NCI-H146 (cell line): Measurements from ENCODE around the gene ADRM1.

ENCODE experiments used
- DNase-seq: peaks from one replicate; lab custom pipeline; 2025; lab: John Stamatoyannopoulos, UW

Gene ADRM1

GRCh38 chr20:62325172-62325905 lies 22.5 kb downstream of the ADRM1 start:
- no peak for DNase-seq

- DNase-seq: no peak
Measured at GRCh38 chr20:62326559-62326958, 23.8 kb downstream of the ADRM1 start.

DNA sequence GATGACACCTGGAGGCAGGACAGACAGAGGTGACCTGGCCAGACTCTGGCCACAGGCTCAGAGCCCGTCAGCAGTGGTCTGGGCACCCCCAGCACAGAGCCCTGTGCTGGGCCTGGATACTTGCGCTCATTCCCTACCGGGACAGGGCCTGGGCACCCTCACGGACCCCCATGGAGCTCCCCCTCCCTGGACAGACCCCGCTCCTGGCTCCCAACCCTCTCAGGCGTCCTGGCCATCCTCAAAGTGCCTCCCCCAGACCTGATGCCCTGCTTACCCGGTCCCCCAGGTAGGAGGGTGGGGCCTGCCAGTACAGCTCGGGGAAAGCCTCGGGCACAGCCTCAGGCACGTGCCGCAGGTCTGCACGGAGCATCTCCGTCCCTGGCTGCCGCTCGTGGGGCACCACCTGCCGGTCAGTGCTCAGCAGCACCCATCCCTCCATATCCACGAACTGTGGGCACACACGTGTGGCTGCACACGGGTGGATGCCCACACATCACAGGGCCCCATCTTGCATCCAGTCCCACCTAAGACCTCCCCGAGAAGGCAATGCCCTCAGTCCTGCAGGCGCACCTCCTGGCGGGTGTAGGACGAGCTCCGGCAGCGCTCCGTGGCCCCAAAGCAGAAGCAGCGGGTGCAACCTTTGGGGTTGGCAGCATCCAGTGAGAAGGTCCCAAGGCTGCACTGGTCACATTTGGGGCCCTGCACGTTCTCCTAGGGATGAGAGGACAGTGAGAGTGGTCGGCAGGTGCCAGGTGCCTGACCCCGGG lies 24.3 kb downstream of the ADRM1 start:
- no peak for DNase-seq

DNA sequence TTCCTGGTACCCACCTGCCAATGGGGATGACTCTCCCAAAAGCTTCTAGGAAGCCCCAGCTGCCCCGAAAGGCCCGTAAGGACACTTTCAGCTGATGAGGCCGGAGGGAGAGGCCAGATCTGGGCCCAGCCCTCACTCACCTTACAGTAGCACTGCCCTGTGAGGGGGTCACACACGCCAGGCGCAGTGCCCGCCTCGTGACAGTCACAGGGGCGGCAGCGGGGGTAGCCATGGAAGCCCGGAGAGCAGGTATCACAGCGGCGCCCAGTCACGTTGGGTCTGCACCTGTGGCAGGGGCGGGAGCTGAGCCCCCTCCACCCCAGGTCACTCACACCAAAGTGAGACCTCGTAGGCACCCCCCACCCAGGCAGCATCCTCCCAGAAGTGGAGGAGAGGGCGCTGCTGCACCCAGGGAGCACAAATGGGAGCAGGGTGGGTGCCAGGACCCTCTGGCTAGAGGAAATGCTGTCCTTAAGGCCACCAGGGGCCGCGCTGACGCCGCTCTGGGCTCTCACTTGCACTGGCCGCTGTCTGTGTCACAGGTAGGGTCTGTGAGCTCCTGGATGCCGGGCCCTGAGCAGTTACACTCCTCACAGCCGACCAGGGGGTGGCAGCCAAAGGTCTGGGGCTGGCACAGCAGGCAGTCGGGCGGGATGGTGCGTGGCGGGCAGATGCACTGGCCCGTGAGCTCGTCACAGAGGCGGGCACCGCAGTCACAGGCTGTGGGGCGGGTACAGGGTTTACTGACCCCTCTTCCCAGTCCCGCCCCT lies 25.1 kb downstream of the ADRM1 start:
- no peak for DNase-seq

GRCh38 chr20:62328684-62329388 lies 26.0 kb downstream of the ADRM1 start:
- DNase-seq: no peak

GRCh38 chr20:62329389-62330377 lies 26.9 kb downstream of the ADRM1 start:
- no peak for DNase-seq

DNA sequence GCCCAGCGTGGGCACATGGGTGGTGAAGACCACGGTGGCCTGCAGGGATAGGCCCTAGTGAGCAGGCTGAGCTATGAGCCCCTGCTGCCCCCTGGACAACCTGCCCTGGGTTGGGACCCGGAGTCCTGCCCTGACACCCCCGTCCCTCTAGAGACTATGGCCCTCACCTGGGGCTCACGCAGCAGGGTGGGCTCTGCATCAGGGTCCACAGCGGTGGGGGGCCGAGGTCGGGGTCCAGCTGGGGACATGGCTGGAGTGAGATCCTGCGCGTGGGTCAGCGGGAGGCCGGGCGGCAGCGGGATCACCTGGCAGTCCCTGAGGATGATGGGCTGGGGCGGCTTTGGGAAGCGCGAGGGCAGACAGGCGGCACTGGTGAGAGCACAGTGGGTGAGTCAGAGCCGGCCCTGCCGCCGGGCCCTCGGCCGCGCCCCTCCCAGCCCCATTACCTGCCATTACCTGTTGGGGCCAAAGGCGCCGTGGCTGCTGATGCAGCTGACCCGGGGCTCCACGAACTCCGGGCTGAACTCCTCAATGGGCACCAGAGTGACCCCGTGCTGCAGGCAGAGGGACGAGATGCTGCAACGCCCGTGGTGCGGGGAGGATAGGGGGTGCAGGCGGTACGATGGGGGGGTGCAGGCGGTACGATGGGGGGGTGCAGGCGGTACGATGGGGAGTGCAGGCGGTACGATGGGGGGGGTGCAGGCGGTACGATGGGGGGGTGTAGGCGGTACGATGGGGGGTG lies 27.9 kb downstream of the ADRM1 start:
- no peak for DNase-seq

DNA sequence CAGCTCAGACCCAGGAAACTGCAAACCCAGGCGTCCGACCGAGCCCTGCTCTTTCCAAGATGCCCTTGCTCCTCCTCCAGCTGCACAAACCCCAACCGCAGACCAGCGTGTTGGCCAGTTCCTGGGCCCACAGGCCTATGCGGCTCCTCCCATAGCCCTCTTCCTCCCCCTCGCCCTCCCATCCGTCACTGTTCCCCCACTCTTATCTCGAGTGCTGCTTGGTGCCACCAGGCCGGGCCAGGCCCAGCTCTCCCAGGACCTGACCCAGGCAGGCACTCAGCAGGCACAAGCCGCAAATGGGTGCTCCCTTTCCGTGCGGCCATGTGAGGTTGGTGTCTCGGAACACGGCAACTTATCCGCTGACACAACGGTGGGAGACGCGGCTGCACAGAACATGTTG lies 28.6 kb downstream of the ADRM1 start:
- no peak for DNase-seq

- no peak for DNase-seq
Measured at GRCh38 chr20:62332421-62332820, 29.6 kb downstream of the ADRM1 start.

DNA sequence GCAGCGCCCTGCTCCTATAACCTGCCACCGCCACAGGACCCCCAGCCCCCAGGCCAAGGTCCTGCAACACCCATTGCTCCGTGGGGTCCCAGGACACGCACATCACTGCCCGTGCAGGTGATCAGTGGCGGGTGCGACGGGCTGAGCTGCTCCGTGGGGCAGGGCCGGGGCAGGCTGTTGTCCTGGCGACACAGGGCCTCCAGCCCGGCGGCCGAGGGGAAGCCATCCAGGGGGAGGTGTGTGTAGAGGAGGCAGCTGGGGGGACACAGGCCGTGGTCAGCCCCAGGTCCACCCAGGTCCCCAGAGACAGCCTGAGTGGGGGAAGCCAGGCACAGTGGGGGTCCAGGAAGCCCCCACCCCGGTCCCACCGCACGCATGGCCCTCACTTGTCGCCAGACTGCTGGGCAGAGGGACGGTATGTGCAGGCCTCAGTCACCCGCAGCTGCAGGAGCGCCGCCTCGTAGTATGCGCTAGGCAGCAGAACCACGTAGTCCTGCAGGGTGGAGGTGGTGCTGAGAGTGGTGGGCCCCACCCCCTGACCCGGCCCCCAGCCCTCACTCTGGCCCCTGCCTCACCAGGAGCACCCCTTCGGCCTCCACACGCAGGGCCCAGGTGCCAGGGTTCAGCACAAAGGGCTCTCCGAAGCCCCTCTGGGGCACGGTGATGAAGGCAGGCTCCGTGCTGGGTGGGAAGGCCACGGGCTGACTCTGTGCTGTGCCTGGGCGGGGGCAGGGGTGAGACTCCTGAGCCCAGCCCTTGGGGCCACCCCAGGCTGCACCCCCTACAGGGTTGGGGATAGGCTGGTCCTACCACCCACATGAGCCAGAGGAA lies 30.4 kb downstream of the ADRM1 start:
- no peak for DNase-seq

GRCh38 chr20:62333820-62334595 lies 31.2 kb downstream of the ADRM1 start:
- DNase-seq: no peak

DNA sequence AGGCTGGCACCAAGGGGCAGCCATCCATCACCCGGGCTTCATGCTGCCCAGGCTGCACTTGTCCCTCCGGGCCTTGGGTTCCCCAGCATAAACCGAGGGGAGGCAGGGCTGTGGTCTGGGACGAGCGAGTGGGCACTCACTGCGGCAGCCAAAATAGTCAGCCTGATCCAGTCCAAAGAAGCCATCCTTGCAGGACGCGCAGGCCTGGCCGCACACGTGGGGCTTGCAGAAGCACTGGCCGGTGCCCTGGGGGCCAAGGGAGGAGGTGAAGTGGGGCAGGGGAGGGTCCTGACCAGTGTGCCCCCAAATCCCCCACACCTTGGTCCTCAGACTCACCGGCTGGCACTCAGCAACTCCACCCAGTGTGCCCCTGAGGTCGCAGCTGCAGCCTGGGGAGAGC lies 32.1 kb downstream of the ADRM1 start:
- no peak for DNase-seq

DNA sequence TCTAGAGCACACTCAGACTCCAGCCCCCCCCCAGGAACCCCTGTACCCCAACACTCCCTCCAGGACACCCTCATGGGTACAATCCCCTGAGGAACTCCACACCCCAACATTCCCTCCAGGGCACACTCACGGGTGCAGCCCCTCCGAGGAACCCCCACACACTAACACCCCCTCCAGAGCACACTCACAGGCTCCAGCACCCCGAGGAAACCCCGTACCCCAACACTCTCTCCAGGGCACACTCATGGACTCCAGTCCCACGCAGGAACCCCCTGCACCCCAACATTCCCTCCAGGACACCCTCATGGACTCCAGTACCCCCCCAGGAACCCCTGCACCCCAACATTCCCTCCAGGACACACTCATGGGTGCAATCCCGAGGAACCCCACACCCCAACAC lies 32.7 kb downstream of the ADRM1 start:
- no peak for DNase-seq

- no peak for DNase-seq
Measured at GRCh38 chr20:62336329-62336728, 33.5 kb downstream of the ADRM1 start.

DNA sequence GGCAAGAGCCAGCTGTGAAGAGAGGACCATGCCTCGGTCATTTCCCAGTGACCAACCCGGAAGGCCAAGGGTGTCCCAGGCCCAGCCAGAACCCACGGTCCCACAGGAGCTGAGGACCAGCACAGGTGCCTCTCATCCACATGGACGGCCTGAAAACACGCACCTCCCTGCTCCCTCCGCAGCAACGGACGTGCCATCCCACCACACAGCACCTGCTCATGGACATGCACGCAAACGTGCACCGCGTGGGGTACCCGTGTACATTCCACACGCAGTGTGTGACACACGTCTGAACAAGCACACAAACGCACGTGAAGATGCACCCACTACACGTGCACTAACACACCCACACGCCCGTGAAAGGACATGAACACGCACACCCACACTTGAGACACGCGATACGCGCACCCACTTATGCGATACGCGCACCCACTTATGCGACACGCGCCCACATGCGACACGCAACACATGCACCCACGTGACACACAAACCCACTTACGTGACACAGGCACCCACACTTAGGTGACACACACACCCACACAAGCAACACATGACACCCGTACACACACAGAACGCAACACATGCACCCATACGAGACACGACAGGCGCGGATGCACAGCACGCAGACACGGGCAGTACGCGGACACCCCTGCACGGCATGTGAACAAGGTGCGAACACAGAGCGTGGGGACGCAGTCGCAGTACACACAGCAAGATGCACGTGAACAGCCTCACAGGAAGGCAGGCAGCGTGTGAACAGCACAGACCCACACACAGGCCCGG lies 34.2 kb downstream of the ADRM1 start:
- DNase-seq: no peak

- no peak for DNase-seq
Measured at GRCh38 chr20:62337558-62338293, 34.9 kb downstream of the ADRM1 start.

- DNase-seq: no peak
Measured at GRCh38 chr20:62338294-62338620, 35.5 kb downstream of the ADRM1 start.
